ENCODE results near the gene PTPRT.

GRCh38 chr20:42392442-42392841 is 797.3 kb downstream of the PTPRT start:
- TF ChIP-seq CTCF (IDR thresholded peaks at IDR 0.05) (no peak), POLR2A (IDR thresholded peaks at IDR 0.05) (no peak)
